Stimulated activated CD8-positive, alpha-beta memory T cell treated with anti-CD3 and anti-CD28 coated beads, Interleukin-7, amount 100 ng/mL, for 4 hours (primary cell): Measurements from ENCODE around the gene CD34.

ENCODE experiments used
- DNase-seq, 2 donors: peaks; one replicate each; pipeline ENCODE4 v3.0.0-alpha.2; 2020; ENCODE audit warnings: low read depth in 2 of 2

The CD34 gene

DNA sequence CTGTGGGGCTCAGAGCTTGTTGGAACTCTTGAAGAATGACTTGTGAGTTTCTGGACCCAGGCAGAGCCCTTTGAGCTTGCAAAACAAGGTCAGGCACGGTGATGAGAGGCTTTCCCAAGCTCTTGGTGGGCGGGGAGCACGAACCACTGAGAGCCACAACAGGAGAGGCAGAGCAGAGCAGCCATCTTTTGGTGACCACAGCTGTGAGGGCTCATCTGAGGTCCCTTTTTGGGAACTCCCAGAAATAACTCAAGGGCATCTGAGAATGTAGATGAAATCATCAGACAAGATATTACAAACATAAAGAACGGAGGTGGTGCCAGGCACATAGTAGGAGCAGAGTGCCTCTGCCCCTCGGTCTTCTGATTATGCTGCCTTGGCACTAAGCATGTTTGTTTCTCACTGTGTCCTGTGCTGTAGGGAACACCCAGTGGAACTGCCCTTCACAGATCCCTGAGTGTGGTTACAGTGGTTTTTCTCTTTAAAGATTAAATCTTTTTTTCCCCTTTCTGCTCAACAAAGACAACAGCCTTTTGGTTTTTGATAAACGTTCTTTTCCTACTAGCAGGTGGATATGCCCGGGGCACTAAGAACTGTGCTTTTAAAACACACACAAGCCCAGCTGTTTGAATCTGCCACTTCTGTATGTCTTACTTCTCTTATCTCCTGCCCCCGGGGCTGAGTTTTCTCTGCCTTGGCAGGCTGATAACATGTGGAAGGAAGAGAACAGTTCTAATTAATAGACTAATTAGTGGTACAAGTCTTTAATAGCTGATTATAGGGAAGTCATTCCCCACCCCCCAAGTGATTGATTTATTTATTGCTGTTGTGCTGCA is 37.7 kb downstream of the CD34 start:
- no peak for DNase-seq

DNA sequence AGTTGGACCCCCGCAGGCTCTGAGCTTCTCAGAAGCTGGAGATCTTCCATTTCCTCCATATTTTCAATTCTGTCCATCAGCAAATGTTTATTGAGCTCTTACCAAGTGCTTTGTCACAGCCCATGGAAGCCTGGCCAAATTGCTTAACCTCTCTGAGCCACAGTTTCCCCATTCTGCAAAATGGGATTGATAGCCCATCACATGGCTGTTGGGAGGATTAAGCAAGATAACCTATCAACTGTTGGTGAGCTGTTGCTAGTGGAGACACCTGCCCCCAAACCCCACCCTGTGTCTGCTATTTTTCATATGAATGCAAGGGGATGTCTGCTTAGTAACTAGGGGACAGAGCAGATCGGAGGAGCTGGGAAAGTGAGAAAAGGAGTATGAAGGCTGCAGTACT is 38.3 kb downstream of the CD34 start:
- no peak for DNase-seq

DNA sequence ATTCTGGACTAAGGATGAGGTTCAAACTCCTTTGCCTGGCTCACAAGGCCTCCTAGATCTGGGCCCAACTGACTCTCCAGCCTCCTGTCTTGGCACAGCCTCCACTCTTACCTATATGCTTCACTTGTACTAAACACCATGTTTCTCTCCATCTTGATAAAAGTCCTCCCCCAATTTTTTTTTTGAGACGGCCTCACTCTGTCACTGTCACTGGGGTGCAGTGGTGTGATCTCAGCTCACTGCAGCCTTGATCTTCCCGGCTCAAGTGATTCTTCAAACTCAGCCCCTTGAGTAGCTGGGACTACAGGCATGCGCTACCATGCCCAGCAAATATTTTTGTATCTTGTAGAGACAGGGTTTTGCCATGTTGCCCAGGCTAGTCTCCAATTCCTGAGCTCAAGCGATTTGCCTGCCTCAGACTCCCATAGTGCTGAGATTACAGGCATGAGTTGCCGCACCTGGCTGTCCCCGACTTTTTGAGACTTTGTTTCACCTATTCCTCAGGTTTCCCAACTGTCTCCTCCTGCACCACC is 39.7 kb downstream of the CD34 start:
- no peak for DNase-seq

DNA sequence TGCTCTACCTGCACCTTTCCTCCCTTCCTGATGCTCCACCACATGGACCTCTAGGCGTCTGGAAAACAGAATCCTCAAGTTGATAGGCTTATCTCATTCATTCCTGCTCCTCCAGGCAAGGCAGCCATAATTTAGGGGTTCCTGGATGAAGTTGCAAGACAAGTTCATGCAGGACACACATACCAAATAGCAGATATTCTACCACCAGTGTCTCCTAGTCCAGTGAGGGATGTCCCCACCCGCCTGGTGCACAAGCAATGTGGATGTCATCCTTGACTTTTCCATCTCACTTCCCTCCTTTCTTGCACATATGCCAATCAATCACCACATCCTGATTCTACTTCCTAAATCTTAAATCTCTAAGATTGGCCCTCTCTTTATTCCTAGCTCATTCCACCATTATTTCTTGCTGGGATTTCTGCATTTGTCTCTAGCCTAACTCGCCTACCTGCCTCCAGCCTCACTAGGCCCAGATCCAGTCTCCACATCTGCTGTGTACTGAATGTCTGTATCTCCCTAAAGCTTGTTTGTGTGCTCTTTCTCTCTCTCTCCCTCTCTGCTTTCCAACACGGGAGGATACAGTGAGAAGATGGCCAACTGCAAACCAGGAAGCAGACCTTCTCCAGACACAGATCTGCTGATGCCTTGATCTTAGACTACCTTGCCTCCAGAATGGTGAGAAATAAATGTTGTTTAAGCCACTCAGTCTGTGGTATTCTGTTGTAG is 40.5 kb downstream of the CD34 start:
- DNase-seq, result no peak

DNA sequence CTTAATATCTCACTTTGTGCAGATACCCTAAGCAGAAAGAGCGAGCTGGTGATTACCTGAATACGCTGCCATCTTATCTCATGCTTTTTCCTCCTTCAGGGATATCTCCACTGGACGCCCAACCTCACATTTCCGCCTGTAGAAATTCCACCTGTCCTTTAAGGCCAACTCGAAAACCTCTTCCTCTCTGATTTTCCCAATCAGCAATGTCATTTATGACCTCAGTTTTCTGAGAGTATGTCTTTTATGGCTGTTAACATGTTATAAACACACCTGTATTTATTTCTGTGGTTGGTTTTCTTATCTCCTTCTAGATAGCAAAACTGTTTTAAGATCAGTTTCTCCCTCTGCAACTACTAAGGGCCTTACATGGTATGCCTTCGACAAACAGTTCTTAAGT is 41.1 kb downstream of the CD34 start:
- DNase-seq, result no peak

DNA sequence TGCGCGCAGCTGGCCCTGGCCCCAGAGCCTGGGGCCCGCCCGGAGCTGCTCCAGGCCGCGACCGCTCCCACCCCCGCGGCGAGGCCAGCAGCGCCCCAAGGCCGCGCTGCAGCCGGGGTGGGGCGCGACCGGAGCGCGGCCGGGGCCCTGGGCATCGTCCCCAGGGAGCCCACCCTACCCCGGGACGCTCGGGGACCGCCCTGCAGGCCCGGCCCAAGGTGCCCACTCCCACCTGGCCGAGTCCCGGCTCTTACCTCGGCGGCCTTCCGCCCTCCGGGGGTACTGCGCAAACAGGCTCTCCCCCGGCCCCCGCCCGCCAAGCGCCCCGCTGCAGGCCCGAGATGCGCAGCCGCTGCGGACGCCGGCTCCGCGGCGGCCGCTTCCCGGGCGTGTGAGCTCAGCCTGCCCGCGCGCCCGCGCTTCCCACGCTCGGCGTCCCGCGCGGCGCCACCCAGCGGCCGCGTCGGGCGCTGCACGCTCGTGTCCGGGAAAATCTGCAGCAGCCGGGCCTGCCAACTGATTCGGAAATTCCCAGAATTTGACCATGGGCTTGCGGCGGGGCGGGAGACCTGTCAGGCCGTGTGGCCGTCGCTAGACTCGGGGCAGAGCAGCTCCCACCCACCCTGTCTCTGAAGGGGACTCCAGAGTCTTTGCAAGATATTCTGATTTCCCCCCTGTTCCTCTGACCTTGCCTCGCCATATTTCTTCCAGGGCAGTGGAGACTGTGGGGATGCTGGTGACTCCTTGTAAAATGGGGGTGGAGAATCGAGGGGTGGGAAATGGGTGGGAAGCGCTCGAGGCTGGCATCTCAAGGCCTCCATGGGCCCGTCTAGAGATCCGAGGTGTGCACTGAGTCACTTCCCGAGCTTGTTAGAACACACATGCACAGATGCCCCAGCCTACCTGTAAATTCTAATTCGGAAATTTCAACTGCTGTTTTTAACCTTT is 41.9 kb downstream of the CD34 start:
- DNase-seq, result peak in 1 of 2 donors; percentile 56

DNA sequence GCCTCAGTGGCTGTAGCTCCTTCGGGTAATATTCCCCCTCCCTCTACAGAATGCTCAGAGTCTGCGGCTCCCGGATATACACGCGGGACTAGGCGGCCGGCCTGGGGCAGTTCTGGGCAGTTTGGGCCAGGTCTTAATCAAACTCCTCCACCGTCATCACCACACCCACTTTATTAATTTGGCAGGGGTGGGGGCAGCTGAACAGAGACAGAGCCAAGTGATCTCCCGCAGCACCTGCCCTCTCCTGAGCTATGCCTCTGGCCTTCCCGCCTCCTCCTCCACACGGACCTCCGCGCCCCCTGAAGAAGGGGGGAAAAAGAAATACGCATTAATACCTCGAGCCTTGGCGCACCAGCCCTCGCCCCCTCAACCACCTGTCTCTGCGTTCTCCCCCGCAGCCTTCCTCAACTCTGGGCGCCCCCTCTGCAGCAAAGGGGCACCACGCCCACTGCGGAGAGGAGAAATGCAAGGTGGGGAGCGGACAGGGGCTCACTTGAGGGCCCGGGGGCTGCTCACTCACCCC is 42.6 kb downstream of the CD34 start:
- DNase-seq, result no peak

DNA sequence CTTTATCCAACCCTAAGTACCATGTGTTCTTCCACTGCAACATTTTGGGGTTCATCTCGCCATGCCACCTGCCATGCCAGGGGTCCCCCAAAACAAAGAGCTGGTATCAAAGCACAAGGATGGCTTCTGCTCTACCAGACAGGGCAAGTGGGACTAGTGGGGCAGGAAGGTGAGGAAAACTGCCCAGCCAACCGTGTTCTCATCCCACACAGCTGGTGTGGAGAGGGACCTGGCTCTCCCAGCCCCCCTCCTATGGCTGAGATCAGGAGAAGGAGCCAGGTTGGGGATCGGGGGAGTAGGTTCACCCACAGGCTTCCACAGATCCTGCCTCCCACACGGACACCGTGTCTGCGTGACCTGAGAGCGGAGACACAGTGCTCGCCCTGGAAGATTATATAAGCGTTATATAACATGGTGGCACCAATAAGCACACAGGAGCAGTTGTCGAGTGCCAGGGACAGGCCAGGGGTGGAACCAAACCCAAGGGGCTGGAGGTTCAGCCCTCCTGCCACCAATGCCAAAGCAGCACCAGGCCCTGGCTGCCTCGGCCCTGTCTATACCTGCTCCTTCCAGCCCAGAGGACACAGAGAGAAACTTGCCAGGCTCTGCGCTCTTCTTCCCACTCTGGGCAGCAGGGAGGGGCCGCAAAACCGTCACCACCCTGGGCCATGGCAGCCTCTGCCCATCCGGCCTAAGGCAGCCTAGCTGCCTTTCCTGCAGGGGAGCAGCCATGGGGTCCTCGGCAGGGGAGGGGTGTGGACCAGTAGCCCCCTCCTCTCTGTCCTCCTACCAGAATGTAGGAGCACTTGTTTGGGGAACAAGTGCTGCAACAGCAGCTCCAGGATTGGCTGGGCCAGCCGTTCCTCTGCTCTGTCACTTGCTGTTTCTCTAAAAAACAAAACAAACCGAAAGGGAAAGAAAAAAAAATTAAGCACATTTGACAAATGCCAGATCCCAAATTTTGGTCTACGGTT is 43.5 kb downstream of the CD34 start:
- DNase-seq, result peak in 1 of 2 donors; percentile 17

DNA sequence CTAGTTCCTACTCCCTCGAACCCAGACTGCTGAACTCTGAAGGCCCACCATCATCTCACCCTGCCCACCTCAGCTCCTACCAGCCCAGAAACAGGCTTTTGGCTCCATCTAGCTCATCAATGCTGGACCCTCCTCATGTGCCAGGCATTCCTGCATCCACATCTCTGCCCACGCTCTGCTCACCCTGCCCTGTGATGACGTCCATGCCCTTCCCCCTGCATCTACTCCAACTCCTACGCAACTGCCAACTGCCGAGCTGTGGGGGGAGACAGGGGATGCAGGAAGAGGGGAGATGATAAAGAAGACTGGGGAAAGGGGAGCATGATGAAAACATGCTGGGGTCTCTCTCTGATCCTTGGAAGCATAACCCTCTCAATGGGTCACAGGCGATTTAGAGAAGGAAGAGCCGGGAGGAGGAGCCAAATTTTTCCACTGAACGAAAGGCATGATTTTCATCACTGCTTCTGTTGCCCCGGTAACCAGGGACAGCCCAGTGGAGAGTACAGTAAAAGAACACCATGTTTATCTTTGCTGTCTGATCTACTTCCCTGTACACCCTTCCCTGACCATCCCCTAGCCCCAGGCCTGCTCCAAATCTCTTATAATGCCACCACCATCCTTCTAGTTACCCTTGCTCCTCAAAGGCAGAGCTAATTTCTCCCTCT is 44.3 kb downstream of the CD34 start:
- DNase-seq, result no peak

DNA sequence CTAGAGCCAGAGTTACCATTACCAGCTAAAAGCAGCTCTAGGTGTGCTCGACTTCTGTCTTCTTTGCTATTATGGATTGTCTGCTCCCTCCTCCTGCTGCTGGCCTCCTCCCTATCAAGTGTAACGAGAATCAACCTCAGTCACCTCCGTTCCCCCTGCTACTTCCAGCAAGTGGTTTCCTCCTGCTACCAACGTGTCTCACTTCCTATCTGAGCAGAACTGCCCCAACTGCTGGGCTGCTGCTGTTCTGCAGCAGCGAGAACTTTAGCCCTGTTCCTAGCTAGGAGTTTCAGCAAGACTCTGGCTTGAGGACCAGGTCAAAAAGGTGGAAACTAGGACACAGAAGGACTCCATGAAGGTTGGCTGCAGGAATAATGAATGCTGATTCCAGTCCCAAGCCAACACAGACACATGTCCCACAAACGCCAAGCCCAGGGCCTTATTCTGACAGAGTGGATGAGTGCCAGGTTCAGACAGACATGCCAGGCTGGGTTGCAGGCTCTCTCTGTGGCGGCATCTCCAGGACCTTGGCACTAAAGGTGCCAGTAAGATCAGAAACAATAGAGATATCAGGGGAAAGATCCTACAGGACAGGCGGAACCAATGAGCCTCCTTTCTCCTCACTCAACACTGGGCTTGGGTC is 46.9 kb downstream of the CD34 start:
- no peak for DNase-seq

DNA sequence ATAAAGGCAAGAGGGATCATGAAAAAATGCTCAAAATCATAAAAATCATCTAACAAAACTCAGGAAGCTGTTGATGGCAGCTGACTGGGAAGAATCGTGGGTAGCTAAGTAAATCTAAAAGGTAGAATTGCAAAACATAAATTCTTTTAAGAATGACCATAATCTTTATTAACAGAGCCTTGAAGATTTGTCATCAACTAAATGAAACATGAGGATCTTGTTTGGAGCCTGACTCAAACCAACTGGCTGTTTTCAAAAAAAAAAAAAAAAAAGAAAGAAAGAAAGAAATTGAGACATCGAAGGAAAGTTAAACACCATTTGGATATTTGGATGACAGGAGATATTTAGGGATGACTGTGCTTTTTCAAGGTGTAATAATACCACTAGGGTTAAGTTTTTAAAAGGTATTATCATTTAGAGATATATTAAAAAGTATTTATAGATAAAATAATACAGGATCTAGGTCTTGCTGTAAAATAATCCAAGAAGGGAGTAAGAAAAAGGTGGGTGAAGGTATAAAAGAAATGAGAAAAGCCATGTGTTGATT is 48.6 kb downstream of the CD34 start:
- DNase-seq, result no peak

DNA sequence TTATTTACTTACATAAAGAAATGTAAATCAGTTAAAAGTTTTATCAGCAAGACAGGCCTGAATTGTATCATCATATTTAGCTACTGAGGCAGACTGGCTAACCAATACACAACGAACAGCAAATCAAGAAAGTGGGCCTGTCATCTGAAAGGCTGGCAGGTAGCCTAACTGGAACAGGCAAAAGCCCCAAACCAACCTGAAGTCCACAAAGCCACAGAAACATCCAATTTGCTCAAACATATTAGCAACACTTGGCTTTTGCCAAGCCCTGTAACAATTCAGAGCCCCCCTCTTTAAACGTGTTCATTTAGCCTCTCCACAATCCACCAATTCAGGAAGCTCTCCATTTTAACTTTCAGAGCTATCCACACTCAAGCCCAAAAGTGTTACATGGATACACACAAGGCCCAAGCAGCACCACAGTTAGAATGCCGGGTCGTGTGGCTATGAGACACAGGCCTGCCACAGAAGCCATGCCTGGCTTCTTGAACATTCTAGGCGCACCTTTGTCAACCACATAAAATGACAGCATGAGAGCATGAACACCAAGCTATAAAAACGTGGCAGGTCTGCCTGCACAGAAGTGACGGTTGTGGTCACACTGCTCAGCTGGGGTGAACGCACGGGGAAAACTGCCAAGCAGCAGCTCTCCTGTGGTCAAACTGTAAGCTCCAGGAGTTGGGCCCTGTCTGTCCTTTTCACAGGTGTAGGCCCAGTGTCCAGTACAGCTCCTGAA is 49.3 kb downstream of the CD34 start:
- peak in 1 of 2 donors; percentile 27 for DNase-seq

DNA sequence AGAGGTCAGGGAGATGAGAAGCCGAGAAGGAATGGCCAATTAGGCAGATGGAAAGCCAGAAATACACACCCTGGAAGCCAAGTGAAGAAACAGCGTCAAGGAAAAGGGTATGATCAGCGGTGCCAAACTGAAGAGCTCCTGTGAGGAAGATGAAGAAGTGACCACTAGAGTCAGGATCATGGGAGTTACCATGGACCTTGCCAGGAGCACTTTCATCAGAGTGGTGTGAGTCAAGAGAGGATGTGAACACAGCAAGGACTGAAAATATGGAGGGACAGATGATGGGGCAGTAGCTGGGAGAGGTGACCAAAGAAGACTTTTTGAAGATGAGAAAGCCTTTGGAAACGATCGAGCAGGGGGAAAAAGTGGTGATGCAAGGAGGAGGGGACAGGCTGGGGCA is 50.4 kb downstream of the CD34 start:
- no peak for DNase-seq

DNA sequence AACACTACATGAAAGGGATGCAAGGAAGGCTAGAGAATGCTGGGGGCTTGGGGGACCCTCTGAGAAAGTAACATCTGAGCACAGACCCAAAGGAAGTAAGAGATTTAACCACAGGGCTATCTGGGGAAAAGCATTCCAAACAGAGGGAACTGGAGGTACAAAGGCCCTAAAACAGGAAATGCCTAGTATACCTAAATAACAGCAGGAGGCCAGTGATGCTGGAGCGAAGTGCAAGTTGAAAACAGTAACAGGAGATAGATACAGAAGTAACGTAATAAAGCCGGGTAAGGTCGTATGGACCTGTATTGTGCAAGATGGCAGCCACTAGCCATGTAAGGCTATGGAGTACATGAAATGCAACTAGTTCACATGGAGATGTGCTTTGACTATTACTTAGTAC is 52.1 kb downstream of the CD34 start:
- no peak for DNase-seq

DNA sequence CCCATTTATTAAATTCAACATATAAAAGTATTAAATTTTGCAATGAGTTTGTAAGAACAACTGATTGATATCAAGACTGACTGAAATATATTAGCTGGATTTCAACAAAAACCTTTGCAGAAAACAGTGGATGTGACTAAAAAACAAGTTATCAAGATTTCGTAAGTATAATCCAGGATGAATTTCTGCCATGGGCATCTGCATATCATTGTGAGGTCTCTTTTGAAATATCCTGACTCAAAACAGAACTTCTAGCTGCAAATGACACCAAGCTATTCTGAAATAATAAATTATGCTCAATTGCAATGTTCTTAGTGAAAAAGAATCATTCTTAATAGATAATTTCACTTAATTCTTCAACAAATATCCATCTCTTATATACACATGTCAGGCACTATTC is 52.6 kb downstream of the CD34 start:
- DNase-seq, result no peak

DNA sequence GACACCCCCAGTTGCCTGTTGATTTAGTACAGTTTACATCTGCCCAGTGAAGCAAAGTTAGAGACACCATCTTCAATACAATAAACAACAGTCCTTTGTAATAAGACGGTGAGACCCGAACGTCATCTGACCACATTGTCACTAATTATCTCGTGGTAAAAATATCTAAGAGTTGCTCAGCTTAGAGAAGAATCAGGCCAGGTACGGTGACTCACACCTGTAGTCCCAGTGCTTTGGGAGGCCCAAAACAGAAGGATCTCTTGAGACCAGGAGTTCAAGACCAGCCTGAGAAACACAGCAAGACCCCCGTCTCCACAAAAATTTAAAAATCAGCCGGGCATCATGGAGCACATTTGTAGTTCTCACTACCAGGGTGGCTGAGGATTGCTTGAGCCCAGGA is 53.5 kb downstream of the CD34 start:
- no peak for DNase-seq

DNA sequence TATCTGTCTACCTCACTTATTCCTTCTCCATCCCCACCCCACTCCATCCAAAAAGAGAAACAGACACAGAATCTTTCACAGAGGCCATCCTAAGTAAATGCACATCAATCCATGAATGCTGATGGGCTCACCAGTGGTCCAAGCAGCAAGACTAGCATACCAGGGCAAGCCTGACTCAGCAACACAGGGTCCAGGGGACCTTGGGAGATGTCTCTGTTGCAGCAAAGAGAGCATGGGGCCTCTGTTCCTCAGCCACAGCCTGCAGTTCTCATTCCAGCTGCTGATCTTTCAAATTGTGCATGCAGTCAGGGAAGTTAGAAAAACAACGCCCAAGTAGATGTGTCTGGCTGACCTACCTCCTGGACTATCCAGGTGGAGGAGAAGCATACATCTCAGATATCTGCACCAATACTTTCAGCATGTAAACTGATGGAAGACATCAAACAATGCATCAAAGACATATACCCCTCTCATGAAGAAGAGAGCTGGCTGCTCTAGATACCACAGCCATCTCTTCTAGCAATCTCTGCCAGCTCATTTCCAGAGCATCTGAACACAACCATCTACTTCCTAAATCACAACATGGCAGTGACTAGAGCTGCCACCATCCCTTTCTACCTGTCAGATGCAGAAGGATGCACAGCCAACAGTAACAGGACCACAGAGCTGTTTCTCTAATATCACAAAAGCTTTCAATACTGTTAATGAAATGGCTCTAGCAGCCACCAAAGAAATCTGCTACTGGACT is 54.5 kb downstream of the CD34 start:
- DNase-seq, result no peak

DNA sequence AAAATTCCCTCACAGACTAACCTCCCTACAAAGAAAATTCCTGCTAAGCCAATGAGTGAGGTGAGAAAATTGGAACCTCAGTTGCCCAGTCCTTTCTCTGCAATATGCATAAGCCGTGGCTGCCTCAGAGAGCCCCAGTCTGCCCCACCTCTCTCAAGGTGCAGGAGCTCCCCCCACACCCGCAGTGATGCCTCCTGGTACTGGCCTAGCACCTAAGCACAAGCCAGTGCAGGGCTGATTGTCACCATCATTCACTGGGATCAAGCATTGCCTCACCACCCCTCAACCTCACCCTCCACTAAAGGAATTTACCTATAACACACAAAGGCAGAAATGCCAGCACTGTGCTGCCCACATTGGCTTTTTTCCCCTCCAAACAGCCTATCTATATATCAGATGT is 56.9 kb downstream of the CD34 start:
- DNase-seq, result no peak
